Tibial nerve (tissue), 4 donors: Measurements from ENCODE around the gene LRRIQ3.

Source experiments
- CTCF ChIP-seq, 5 experiments: fragments of 200-600 bp in 3 of 5; fragments of 450-650 bp in 2 of 5; sonication (generic) in 3 of 5; IDR thresholded peaks; one replicate each; pipeline ENCODE4 v1.5.1; 2016 to 2019; ENCODE audit warnings: antibody characterized with exemption in 5 of 5, mild to moderate bottlenecking in 3 of 5, moderate library complexity in 2 of 5
- EP300 ChIP-seq, 2 donors: sonication (generic); formaldehyde crosslinking; IDR thresholded peaks; one replicate each; pipeline ENCODE4 v1.6.1; 2017; ENCODE audit warnings: antibody characterized with exemption in 2 of 2, mild to moderate bottlenecking in 1 of 2

GRCh38 chr1:74161497-74161896 lies 36.5 kb downstream of the LRRIQ3 start:
- TF ChIP-seq CTCF (IDR thresholded peaks at IDR 0.05) (no peak), EP300 (IDR thresholded peaks at IDR 0.05) (no peak)
